ENCODE results near the gene EML1. TPM values are rescaled to one million over a fixed set of nuclear protein-coding genes. Genes with fewer than 3 reads are reported as not detected.

Gene EML1
- total and polyA plus RNA-seq, 7 experiments from 2014 or later = not detected

GRCh38 chr14:99780690-99781089 lies 12.5 kb upstream of the EML1 start:
- no peaks in the 10 kb centered on the region for H3K4me1 ChIP-seq (ENCODE audit: control insufficient read depth in 2 of 2, insufficient read depth in 2 of 2, low read length in 2 of 2)
- peaks cover 0 to 12% (median 0%) of the 10 kb centered on the region in 5 donors for H3K36me3 Mint-ChIP-seq
- H3K4me1 Mint-ChIP-seq = no peaks in the 10 kb centered on the region
- peak overlapping the region in 1 of 9 donors; percentile 13 for H3K27ac Mint-ChIP-seq
- no peak overlapping the region for H3K4me3 Mint-ChIP-seq
- ATAC-seq (no peak), DNase-seq (no peak)
- H3K27me3 Mint-ChIP-seq = peaks cover 17 to 51% (median 31%) of the 10 kb centered on the region in 5 donors
- peaks cover 0 to 22% (median 11%) of the 10 kb centered on the region in 11 donors for H3K9me3 Mint-ChIP-seq
- H3K9me3 ChIP-seq (ENCODE audit: control insufficient read depth in 2 of 3, low read length in 3 of 3) = peaks cover 0 to 5% (median 0%) of the 10 kb centered on the region in 3 experiments
- no peaks in the 10 kb centered on the region for H3K27me3 ChIP-seq (ENCODE audit: control insufficient read depth in 2 of 2, insufficient read depth in 2 of 2, low read length in 2 of 2)
- no peak overlapping the region for H3K27ac ChIP-seq (ENCODE audit: low read depth, low read length)
- ChIA-PET POLR2A (no interaction called here), CTCF (no interaction called here)
- no peaks in the 10 kb centered on the region for H3K36me3 ChIP-seq (ENCODE audit: control insufficient read depth in 2 of 3, insufficient read depth in 3 of 3, low read length in 3 of 3)
- H3K4me3 ChIP-seq (ENCODE audit: low read length) = no peak overlapping the region
- intact Hi-C loops (cut with micrococcal nuclease) = no loop called here

GRCh38 chr14:99781091-99781490 lies 12.1 kb upstream of the EML1 start:
- H3K36me3 Mint-ChIP-seq = peaks cover 0 to 12% (median 0%) of the 10 kb centered on the region in 5 donors
- H3K9me3 Mint-ChIP-seq = peaks cover 0 to 22% (median 11%) of the 10 kb centered on the region in 11 donors
- peak overlapping the region in 1 of 9 donors; percentile 13 for H3K27ac Mint-ChIP-seq
- Histone ChIP-seq H3K36me3 (ENCODE audit: control insufficient read depth in 2 of 3, insufficient read depth in 3 of 3, low read length in 3 of 3) (no peaks in the 10 kb centered on the region), H3K27me3 (ENCODE audit: control insufficient read depth in 2 of 2, insufficient read depth in 2 of 2, low read length in 2 of 2) (no peaks in the 10 kb centered on the region), H3K4me3 (ENCODE audit: low read length) (no peak overlapping the region), H3K27ac (ENCODE audit: low read depth, low read length) (no peak overlapping the region), H3K9me3 (ENCODE audit: control insufficient read depth in 2 of 3, low read length in 3 of 3) (peaks cover 0 to 5% (median 0%) of the 10 kb centered on the region in 3 experiments), H3K4me1 (ENCODE audit: control insufficient read depth in 2 of 2, insufficient read depth in 2 of 2, low read length in 2 of 2) (no peaks in the 10 kb centered on the region)
- ATAC-seq = no peak
- POLR2A ChIA-PET = no interaction called here
- CTCF ChIA-PET = no interaction called here
- H3K4me3 Mint-ChIP-seq = no peak overlapping the region
- DNase-seq = no peak
- peaks cover 17 to 51% (median 31%) of the 10 kb centered on the region in 5 donors for H3K27me3 Mint-ChIP-seq
- no peaks in the 10 kb centered on the region for H3K4me1 Mint-ChIP-seq
- intact Hi-C loops (cut with micrococcal nuclease) = no loop called here

- H3K27ac ChIP-seq (ENCODE audit: low read depth, low read length) = no peak overlapping the region
- no peak overlapping the region for H3K4me3 ChIP-seq (ENCODE audit: low read length)
- intact Hi-C loops (cut with micrococcal nuclease) = no loop called here
- peaks cover 0 to 12% (median 0%) of the 10 kb centered on the region in 5 donors for H3K36me3 Mint-ChIP-seq
- H3K4me1 Mint-ChIP-seq = no peaks in the 10 kb centered on the region
- ChIA-PET CTCF (no interaction called here), POLR2A (no interaction called here)
- H3K9me3 Mint-ChIP-seq = peaks cover 0 to 22% (median 11%) of the 10 kb centered on the region in 11 donors
- no peaks in the 10 kb centered on the region for H3K36me3 ChIP-seq (ENCODE audit: control insufficient read depth in 2 of 3, insufficient read depth in 3 of 3, low read length in 3 of 3)
- DNase-seq (no peak), ATAC-seq (no peak)
- H3K9me3 ChIP-seq (ENCODE audit: control insufficient read depth in 2 of 3, low read length in 3 of 3) = peaks cover 0 to 5% (median 0%) of the 10 kb centered on the region in 3 experiments
- H3K27me3 ChIP-seq (ENCODE audit: control insufficient read depth in 2 of 2, insufficient read depth in 2 of 2, low read length in 2 of 2) = no peaks in the 10 kb centered on the region
- no peak overlapping the region for H3K27ac Mint-ChIP-seq
- peaks cover 17 to 47% (median 35%) of the 10 kb centered on the region in 5 donors for H3K27me3 Mint-ChIP-seq
- H3K4me3 Mint-ChIP-seq = no peak overlapping the region
- H3K4me1 ChIP-seq (ENCODE audit: control insufficient read depth in 2 of 2, insufficient read depth in 2 of 2, low read length in 2 of 2) = no peaks in the 10 kb centered on the region
These were observed 11.2 kb upstream of the EML1 start for GRCh38 chr14:99781853-99782610.

- Histone ChIP-seq H3K9me3 (ENCODE audit: control insufficient read depth in 2 of 3, low read length in 3 of 3) (peaks cover 0 to 3% (median 0%) of the 10 kb centered on the region in 3 experiments), H3K4me1 (ENCODE audit: control insufficient read depth in 2 of 2, insufficient read depth in 2 of 2, low read length in 2 of 2) (no peaks in the 10 kb centered on the region), H3K27ac (ENCODE audit: low read depth, low read length) (no peak overlapping the region), H3K4me3 (ENCODE audit: low read length) (no peak overlapping the region), H3K36me3 (ENCODE audit: control insufficient read depth in 2 of 3, insufficient read depth in 3 of 3, low read length in 3 of 3) (no peaks in the 10 kb centered on the region), H3K27me3 (ENCODE audit: control insufficient read depth in 2 of 2, insufficient read depth in 2 of 2, low read length in 2 of 2) (no peaks in the 10 kb centered on the region)
- DNase-seq (no peak), ATAC-seq (no peak)
- ChIA-PET POLR2A (no interaction called here), CTCF (no interaction called here)
- Mint-ChIP-seq H3K4me3 (no peak overlapping the region), H3K9me3 (peaks cover 0 to 14% (median 4%) of the 10 kb centered on the region in 11 donors), H3K36me3 (peaks cover 0 to 7% (median 0%) of the 10 kb centered on the region in 5 donors), H3K27ac (no peak overlapping the region), H3K27me3 (peaks cover 5 to 23% (median 17%) of the 10 kb centered on the region in 5 donors), H3K4me1 (peaks cover 0 to 3% (median 0%) of the 10 kb centered on the region in 7 donors)
- intact Hi-C loops (cut with micrococcal nuclease) = no loop called here
These were observed 8.7 kb upstream of the EML1 start for GRCh38 chr14:99784508-99784907.

GRCh38 chr14:99785426-99785825 lies 7.8 kb upstream of the EML1 start:
- Mint-ChIP-seq H3K27ac (peak overlapping the region in 1 of 9 donors; percentile 43), H3K27me3 (peaks cover 1 to 20% (median 15%) of the 10 kb centered on the region in 5 donors), H3K4me1 (peaks cover 0 to 12% (median 4%) of the 10 kb centered on the region in 7 donors), H3K4me3 (no peak overlapping the region), H3K36me3 (peaks cover 0 to 2% (median 0%) of the 10 kb centered on the region in 5 donors), H3K9me3 (peaks cover 0 to 6% (median 1%) of the 10 kb centered on the region in 11 donors)
- Histone ChIP-seq H3K4me1 (ENCODE audit: control insufficient read depth in 2 of 2, insufficient read depth in 2 of 2, low read length in 2 of 2) (no peaks in the 10 kb centered on the region), H3K4me3 (ENCODE audit: low read length) (no peak overlapping the region), H3K36me3 (ENCODE audit: control insufficient read depth in 2 of 3, insufficient read depth in 3 of 3, low read length in 3 of 3) (no peaks in the 10 kb centered on the region), H3K27ac (ENCODE audit: low read depth, low read length) (no peak overlapping the region), H3K9me3 (ENCODE audit: control insufficient read depth in 2 of 3, low read length in 3 of 3) (no peaks in the 10 kb centered on the region), H3K27me3 (ENCODE audit: control insufficient read depth in 2 of 2, insufficient read depth in 2 of 2, low read length in 2 of 2) (no peaks in the 10 kb centered on the region)
- ChIA-PET CTCF (no interaction called here), POLR2A (no interaction called here)
- DNase-seq (no peak), ATAC-seq (no peak)
- intact Hi-C loops (cut with micrococcal nuclease) = no loop called here

GRCh38 chr14:99786511-99786989 lies 6.7 kb upstream of the EML1 start:
- Histone ChIP-seq H3K36me3 (ENCODE audit: control insufficient read depth in 2 of 3, insufficient read depth in 3 of 3, low read length in 3 of 3) (no peaks in the 10 kb centered on the region), H3K27ac (ENCODE audit: low read depth, low read length) (no peak overlapping the region), H3K4me1 (ENCODE audit: control insufficient read depth in 2 of 2, insufficient read depth in 2 of 2, low read length in 2 of 2) (no peaks in the 10 kb centered on the region), H3K4me3 (ENCODE audit: low read length) (no peak overlapping the region), H3K27me3 (ENCODE audit: control insufficient read depth in 2 of 2, insufficient read depth in 2 of 2, low read length in 2 of 2) (no peaks in the 10 kb centered on the region), H3K9me3 (ENCODE audit: control insufficient read depth in 2 of 3, low read length in 3 of 3) (no peaks in the 10 kb centered on the region)
- H3K4me1 Mint-ChIP-seq = peaks cover 2 to 18% (median 12%) of the 10 kb centered on the region in 7 donors
- peak overlapping the region in 1 of 9 donors; percentile 37 for H3K27ac Mint-ChIP-seq
- POLR2A ChIA-PET = no interaction called here
- intact Hi-C loops (cut with micrococcal nuclease) = no loop called here
- CTCF ChIA-PET = no interaction called here
- no peak overlapping the region for H3K4me3 Mint-ChIP-seq
- H3K27me3 Mint-ChIP-seq = peaks cover 0 to 23% (median 8%) of the 10 kb centered on the region in 5 donors
- no peaks in the 10 kb centered on the region for H3K36me3 Mint-ChIP-seq
- DNase-seq (no peak), ATAC-seq (no peak)
- H3K9me3 Mint-ChIP-seq = peaks cover 0 to 2% (median 0%) of the 10 kb centered on the region in 11 donors
